Activated CD4-positive, alpha-beta T cell treated with anti-CD3 and anti-CD28 coated beads, Interleukin-2, amount 10 ng/mL, durations not matched to agents 7 days and 5 days (primary cell): Measurements from ENCODE around the gene IBA57. TPM values are rescaled to one million over a fixed set of nuclear protein-coding genes. Genes with fewer than 3 reads are reported as not detected.

Experiments used
- CTCF ChIA-PET: fragments of 350-600 bp; sonication (Branson Sonifier 250); formaldehyde crosslinking; loops from one replicate; lab custom pipeline; 2021; ENCODE audit warnings: antibody characterized with exemption; lab: Charles Lee
- POLR2A ChIA-PET: fragments of 350-600 bp; sonication (Branson Sonifier 250); formaldehyde crosslinking; loops from one replicate; lab custom pipeline; 2021; ENCODE audit warnings: antibody characterized with exemption; lab: Charles Lee
- DNase-seq: peaks from one replicate; pipeline ENCODE4 v3.0.0-alpha.2; 2020
- H3K27ac Mint-ChIP-seq: one replicate; pipeline ENCODE4 v1.8.0; 2021; ENCODE audit warnings: mild to moderate bottlenecking, moderate library complexity, mixed read lengths
- H3K27me3 Mint-ChIP-seq: one replicate; pipeline ENCODE4 v1.8.0; 2021; ENCODE audit warnings: mixed read lengths
- H3K36me3 Mint-ChIP-seq: one replicate; pipeline ENCODE4 v1.8.0; 2021; ENCODE audit warnings: low read depth, mixed read lengths
- H3K4me1 Mint-ChIP-seq: one replicate; pipeline ENCODE4 v1.8.0; 2021; ENCODE audit warnings: mixed read lengths
- H3K4me3 Mint-ChIP-seq: one replicate; pipeline ENCODE4 v1.8.0; 2021; ENCODE audit warnings: mild to moderate bottlenecking, moderate library complexity, mixed read lengths
- H3K9me3 Mint-ChIP-seq: one replicate; pipeline ENCODE4 v1.8.0; 2021; ENCODE audit warnings: mixed read lengths
- total RNA-seq, 2 experiments: library from RNA; stranded (reverse); gene quantifications; one replicate each; pipeline ENCODE4 v1.2.3, GENCODE V29; 2021

The IBA57 gene
- total RNA-seq, 2 experiments from 2014 or later = 6.4 to 8.2 TPM

- Mint-ChIP-seq H3K4me3 (no peak overlapping the region), H3K4me1 (no peaks in the 10 kb centered on the region), H3K36me3 (peaks cover 37% of the 10 kb centered on the region), H3K27ac (no peak overlapping the region), H3K9me3 (peaks cover 24% of the 10 kb centered on the region), H3K27me3 (no peaks in the 10 kb centered on the region)
- ChIA-PET POLR2A (no interaction called here), CTCF (no interaction called here)
- no peak for DNase-seq
These were observed 65.6 kb downstream of the IBA57 start for GRCh38 chr1:228231189-228231588.

Other genes with a start within 250 kb of the IBA57 start
- under 1 TPM; 0.32 to 0.40 TPM for gene WNT9A, start 217.9 kb upstream of the IBA57 start, total RNA-seq
- gene WNT3A, start 158.8 kb upstream of the IBA57 start, total RNA-seq = not detected
- 100 to 1,000 TPM; 267 to 285 TPM for gene ARF1, start 83.1 kb upstream of the IBA57 start, total RNA-seq
- gene C1orf35, start 62.5 kb upstream of the IBA57 start, total RNA-seq = 10 to 100 TPM; 14.4 to 24.4 TPM
- 10 to 100 TPM; 38.6 to 44.1 TPM for gene MRPL55, start 56.5 kb upstream of the IBA57 start, total RNA-seq
- gene GUK1, start 25.5 kb upstream of the IBA57 start, total RNA-seq = 100 to 1,000 TPM; 207 to 260 TPM
- under 1 TPM; 0.40 to 0.62 TPM for gene GJC2, start 15.9 kb upstream of the IBA57 start, total RNA-seq
- gene OBSCN, start 42.2 kb downstream of the IBA57 start, total RNA-seq = 10 to 100 TPM; 13.8 to 21.8 TPM
- gene TRIM11, start 241.0 kb downstream of the IBA57 start, total RNA-seq = 10 to 100 TPM; 54.4 to 62.4 TPM